ENCODE measurements around the gene EIF4EBP3.

The EIF4EBP3 gene

DNA sequence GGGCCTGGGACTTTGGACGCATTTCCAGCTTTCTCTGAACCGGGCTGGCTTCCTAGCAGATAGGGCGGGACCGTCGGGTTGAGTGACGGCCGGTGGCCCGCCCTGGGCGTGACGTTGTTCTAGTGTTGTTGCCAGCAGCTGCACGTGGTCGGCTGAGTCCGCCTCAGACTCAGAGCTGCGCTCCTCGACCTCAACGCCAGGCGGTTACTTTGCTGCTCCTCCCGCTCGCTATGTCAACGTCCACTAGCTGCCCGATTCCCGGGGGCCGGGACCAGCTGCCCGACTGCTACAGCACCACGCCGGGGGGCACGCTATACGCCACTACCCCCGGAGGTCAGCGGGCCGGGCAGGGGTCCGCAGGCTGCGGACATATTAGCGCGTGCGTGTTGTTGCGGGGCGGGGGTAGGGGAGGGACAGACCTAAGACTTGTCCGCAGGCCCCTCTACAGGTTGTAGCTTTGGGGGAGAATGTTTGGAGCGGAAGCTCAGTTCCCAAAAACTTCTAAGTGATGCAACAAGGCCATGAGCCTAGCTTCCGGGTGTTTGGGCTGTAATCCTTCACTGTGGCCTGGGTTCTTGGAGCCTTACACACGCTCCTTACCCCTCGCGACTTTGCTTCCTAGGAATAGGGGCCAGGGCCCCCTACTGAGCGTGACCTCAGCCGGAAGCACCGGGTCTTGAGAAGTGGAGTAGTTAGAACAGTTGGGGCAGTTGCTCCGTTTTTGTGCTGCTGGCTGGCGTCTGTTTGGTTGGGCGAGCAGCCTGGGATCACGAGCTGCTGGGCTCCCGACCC is at the start of gene EIF4EBP3:
EIF4EBP3 (plus strand) TSS at position 155 of the 792 bp plus-strand sequence; CDS start at position 231, 76 bp downstream.
- peak; percentile 91 for DNase-seq

GRCh38 chr5:140497897-140498296 is 49.6 kb upstream of the EIF4EBP3 start:
- no peak for DNase-seq

DNA sequence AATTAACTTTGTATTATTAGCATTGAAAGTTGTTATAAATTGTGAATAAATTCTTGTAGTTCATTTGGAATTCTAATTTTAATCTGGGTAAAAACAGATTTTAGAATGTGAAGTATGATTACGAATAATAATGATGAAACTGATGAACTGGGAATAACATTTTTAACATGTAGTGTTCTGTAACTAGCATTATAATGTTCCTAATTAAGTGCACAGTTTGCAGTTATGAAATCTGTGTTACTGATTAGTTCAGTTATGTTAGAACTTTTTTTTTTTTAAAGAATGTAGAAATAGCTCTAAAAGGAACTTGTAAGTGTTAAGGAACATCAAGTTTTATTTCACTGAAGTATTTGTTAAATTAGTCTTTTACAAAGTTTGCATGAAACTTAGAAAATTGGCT is 48.9 kb upstream of the EIF4EBP3 start:
- DNase-seq, result no peak

- no peak for DNase-seq
These were observed 44.6 kb upstream of the EIF4EBP3 start for GRCh38 chr5:140502834-140503233.

DNA sequence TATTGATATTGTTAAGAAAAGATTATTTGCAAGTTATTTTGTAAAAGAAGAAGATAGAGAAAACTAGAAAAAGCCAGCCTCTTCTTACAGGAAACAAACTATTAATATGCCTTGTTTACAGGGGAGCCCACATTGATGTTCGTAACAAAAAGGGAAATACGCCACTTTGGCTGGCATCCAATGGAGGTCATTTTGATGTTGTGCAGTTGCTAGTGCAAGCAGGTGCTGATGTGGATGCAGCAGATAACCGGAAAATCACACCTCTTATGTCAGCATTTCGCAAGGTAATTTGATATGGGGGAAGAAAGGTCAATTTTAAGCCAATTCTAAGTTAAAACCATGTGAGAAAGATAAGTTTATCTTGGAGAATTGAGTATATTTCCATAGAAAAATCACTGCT is 37.6 kb upstream of the EIF4EBP3 start:
- DNase-seq, result no peak

GRCh38 chr5:140513124-140513523 is 34.3 kb upstream of the EIF4EBP3 start:
- DNase-seq, result no peak

DNA sequence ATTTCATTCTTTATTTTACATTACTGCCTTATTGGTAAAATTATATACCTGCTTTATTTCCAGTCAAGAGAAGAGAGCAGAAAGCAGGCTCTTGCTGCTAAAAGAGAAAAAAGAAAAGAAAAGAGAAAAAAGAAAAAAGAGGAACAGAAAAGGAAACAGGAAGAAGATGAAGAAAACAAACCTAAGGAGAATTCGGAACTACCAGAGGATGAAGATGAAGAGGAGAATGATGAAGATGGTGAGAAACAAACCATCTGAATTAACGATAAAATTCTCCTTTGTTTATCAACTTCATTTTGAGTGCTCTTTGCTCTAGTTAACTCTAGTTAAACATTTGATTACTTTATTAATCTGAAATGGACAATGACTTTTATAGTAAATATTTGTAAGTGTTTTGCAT is 23.5 kb upstream of the EIF4EBP3 start:
- peak; percentile 13 for DNase-seq

- DNase-seq, result no peak
These were observed 7.2 kb upstream of the EIF4EBP3 start for GRCh38 chr5:140540227-140540626.

DNA sequence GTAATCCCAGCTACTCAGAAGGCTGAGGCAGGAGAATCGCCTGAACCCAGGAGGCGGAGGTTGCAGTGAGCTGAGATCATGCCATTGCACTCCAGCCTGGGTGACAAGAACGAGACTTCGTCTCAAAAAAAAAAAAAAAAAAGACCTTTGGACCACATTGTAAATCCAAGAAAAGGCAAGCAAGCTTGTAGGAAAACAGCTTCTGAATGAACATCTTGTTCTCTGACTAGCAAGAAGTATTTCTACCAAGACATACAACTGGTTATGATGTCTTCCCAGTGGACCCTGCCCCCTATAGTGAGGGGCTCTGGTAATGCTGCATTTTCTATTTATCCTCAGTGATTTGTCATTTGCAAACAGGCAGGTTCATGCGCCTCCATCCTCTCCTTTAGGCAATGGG is 4.5 kb upstream of the EIF4EBP3 start:
- no peak for DNase-seq

GRCh38 chr5:140544986-140545385 is 2.5 kb upstream of the EIF4EBP3 start:
- DNase-seq, result no peak

DNA sequence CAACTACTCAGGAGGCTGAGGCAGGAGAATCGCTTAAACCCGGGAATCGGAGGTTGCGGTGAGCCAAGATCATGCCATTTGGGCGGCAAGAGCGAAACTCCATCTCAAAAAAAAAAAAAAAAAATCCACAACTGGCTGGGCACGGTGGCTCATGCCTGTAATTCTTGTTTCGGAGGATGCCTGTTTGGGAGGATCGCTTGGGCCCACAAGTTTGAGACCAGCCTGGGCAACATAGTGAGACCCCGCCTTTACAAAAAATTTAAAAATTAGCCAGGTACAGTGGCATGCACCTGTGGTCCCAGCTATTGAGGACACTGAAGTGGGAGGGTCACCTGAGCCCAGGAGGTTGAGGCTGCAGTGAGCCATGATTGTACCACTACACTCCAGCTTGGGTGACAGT is 1.9 kb upstream of the EIF4EBP3 start:
- no peak for DNase-seq

- peak; percentile 10 for DNase-seq
These were observed 483 bp upstream of the EIF4EBP3 start for GRCh38 chr5:140546851-140547507.

DNA sequence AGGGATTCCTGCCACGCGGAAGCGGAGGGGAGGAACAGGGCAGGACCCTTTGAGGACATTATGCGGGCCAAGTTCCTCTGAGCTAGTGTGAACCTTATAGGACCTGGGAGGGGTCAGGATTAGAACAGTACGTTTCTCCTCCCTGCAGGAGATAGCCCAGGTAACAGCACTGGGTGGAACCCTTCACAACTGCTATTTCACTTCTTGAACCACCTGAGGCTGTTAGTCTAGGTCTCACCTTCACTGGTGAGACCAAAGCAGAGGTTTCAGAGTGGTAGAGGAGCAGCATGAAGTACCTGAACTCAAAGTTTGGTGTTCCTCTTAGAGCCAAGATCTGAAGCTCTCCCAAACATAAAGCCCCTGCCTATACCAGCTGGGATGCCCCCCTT is 832 bp downstream of the EIF4EBP3 start:
- DNase-seq, result no peak

DNA sequence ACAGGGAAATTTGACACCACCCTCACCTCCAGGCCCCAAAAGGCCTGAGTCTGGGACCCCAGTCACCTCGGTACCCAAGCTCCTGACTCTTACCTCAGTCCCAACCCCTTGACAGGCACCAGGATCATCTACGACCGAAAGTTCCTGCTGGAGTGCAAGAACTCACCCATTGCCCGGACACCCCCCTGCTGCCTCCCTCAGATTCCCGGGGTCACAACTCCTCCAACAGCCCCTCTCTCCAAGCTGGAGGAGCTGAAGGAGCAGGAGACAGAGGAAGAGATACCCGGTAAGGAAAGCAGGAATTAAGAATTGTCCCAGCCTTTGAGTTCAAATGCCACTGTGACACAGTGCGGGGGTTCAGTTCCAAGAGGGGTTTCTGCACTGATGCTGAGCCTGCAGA is 1.3 kb downstream of the EIF4EBP3 start:
- DNase-seq, result no peak

DNA sequence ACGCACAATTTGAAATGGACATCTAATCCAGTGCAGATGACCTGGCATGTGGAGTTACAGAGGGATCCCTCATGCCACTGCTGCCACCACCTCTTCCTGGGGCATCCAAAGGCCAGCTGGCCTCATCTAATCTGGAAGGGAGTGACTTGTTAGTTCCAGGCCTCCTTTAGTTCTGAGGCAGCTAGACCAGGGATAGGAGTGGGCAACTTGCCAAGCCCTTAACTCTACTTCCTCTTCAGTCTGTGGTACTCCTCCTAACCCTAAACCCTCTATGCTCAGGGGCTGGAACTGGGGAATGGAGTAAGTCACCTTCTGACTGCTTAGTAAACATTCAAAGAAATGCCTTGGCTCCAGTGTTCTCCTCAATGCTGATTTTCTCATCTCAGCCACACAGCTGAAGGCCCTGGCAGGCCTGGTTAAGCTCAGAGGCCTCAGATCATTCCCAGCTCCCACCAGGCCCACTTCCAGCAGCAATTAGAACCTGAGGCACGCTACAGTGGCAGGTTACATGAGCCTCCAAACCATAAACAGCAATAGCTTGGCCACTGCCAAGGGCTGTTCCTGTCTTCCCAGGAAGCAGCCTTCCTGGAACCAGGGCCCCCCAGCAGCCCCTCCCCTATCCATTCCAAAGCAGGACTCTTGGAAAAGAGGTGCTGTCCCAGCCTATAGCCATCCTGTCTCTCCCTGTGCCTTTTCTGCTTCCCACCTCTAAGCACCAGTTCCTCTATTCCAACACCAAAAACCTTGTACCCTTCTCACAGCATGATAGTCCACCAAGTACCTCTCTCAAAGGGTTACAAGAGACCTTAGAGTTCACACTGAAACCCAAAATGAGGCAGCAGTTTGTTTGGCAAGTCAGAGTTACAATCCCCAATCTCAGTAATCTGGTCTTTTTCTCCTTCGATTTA is 2.0 kb downstream of the EIF4EBP3 start:
- peak; percentile 95 for DNase-seq

GRCh38 chr5:140550147-140551079 is 3.0 kb downstream of the EIF4EBP3 start:
- no peak for DNase-seq

DNA sequence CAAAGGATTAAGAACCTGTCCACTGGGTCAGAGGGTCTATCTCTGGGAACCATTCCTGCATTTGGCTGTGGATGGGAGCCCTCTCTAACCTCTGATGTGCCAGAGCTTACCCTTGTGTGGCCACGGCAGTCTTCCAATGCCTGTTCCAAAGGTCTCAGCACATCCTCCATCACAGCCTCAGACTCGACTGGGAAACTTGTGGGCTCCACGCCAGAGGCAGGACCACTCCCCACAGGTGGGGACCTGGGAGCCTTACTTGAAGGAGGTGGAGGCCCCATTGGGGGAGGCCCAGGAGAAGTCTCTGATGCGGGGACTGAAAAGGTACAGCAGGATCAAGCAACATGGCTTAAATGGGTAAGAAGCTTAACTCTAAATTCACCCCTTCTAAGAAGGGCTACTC is 4.4 kb downstream of the EIF4EBP3 start:
- no peak for DNase-seq

DNA sequence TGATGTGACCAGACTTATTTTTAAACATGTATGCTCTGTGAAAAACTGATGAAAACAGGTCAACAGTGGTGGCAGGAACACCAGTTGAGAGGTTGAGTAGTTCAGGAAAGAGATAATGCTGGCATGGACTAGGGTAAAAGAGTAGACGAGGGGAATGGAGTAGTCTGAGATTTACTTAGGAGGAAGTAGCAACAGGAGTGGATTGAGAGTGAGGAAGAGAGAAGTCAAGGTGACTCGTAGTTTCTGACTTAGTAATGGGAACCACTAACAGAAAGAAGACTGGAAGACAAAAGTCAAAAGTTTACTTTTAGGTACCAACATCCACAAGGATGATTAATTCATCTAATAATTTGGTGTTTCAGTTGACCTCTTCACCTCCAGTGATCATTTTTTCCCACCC is 6.2 kb downstream of the EIF4EBP3 start:
- peak; percentile 75 for DNase-seq

- peak; percentile 43 for DNase-seq
These were observed 7.0 kb downstream of the EIF4EBP3 start for GRCh38 chr5:140554454-140554853.

DNA sequence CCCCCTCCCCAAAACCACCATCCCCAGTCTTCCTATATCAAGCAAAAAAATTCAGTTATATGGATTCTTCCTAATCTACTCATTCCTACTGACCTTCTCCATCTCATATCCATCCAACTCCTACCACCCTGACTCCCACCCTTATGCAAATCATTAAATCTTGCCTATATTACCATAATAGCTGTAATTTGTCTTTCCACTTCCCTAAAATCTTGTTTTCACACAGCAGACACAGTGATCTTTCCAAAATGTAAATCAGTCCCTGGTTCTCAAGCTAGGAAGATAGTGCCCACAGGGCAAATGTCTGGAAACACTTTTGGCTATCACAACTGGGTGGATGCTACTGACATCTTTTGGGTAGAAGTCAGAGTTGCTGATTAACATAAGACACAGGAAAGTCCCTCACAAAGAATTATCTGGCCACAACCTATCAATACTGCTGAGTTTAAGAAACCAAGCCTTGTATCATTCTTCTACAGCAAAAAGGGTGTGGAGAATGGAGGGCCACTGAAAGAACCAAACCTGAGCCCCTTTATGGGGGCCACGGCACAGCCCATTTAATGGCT is 8.4 kb downstream of the EIF4EBP3 start:
- DNase-seq, result no peak

DNA sequence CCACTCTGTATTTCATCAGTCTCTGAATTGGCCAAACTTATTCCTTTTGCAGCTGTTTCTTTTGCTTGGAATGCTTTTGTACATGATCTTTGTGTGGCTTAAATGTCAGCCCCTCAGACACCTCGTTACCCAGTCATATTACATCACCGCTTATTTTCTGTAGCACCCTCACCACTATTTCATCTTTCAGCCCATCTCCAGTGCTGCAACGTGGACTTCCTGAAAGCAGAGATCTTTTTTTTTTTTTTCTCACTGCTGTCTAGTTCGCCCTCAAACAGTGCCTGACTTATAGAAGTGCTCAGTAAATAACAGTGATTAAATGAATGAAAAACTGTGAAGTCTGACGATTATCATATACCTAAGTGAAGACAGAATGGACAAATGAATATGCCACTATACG is 9.0 kb downstream of the EIF4EBP3 start:
- DNase-seq, result peak; percentile 54
